NCI-H2171 treated with DMSO at 0.1 percent for 48 hours (cell line): ENCODE measurements around the gene ATP6V0E2.

Source experiments
- DNase-seq: peaks from one replicate; lab custom pipeline; 2025; lab: John Stamatoyannopoulos, UW

The ATP6V0E2 gene

DNA sequence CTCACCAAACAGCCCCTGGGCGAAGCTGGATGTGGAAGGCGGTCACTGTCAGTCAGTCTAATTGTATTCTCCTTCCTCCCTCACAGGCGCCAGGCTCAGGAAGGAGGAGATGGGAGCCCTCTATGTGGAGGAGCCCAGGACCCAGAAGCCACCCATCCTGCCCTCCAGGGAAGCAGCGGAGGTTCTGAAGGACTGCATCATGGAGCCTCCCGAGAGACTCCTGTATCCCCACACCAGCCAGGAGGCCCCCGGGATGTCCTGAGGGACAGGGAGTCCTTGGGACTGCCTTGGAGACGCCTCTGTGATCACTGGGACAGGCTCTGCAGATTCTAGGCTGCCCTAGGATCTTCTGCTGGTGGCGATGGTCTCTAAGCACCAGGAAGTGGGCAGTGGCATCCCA is 9.7 kb upstream of the ATP6V0E2 start:
- no peak for DNase-seq

DNA sequence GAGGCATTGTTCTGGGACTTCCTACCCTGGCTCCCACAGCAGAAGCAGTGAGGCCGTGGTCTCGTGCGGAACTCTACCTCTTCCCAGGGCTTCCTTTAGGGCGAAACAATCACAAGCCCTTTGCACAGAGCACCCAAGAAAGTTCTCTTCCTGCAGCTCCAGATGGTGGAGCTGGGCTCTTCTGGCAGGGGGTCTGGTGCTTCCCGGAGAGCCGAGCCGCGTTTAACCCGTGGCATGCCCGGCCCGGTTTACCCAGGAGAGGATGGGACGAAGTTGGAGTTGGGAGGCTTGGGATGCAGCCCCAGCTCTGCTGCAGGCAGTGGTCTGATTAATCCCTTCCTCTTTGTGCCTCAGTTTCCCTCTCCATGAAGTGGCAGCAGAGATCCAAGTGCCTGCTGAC is 9.0 kb upstream of the ATP6V0E2 start:
- no peak for DNase-seq

DNA sequence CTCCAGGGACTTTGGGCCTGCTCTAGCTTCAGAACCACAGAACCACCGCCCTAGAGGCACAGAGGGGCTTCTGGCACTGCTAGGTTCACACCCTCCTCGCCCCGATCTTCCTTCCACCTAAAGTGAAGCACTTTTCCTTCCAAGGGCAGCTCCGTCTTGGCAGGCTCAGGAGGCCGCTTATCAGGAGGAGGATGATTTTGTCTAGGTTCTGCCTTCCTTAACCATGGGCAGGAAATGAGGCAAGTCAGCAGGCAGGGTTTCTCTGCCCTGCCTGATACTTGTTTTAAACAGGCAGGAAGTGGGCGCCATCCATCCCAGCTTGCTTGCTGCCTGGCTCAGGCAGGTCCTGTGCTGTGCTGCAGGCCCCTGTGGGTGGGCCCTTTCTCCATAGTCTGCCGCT is 8.3 kb upstream of the ATP6V0E2 start:
- no peak for DNase-seq

DNA sequence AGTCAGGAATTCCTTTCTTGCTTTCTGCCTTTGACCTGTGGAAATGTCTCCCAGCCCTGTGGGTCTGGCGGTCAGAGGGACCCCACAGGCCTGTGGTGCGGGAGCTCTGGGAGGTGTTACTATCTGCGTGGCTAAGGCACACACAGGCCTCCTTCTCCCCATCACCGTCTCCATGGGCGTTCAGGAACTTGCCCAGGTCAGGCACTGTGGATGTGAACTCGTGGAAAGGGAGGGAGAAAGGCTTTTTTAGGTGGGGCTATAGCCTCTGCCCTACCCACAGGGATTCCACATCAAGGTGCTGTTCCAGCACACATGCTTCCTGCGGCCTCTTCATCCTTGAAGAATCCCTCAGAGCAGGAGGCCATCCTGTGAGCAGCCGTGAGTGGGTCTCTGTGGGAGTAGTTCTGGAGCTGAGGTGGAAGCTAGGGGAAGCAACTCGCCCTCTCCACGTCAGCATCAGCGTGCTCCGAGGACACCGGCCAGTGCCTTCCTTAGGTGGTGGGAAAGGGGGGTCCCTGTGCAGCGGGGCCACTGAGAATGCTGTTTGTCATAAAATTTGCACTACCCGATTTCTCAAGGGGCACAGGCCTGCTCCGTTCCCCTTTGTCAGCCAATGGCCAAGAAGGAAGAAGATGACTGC is 7.5 kb upstream of the ATP6V0E2 start:
- no peak for DNase-seq

DNA sequence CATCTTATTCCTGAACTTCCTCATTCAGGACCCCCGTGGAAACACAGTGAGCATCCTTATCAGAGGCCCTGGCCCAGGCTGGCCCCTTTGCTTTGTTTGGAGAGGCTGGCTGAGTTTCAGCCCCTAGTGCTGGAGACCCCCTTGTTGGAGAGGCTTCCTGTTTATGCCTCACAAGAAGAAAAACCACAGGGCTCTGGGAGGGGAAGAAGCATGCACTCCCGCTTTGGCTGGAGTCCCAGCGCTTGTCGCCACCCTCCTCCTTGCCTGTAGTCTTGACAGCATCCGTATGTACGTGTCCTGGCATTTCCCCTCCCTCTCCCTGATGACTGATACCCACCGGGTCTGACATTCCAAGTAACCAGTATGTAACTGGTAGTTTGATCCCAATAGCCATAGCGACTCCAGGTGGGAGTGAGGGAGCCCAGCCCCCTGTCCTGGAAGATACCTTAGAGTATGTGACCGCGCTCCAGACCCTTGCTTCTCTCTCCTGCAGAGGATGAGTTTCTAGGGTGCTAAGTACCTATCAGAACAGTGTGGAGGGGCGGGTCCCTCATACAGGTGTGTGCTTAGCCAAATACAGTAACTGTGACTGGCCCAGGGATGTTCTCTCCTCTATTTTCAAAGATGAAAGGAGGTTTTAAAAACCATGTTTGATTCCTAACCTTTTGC is 6.9 kb upstream of the ATP6V0E2 start:
- DNase-seq: no peak

DNA sequence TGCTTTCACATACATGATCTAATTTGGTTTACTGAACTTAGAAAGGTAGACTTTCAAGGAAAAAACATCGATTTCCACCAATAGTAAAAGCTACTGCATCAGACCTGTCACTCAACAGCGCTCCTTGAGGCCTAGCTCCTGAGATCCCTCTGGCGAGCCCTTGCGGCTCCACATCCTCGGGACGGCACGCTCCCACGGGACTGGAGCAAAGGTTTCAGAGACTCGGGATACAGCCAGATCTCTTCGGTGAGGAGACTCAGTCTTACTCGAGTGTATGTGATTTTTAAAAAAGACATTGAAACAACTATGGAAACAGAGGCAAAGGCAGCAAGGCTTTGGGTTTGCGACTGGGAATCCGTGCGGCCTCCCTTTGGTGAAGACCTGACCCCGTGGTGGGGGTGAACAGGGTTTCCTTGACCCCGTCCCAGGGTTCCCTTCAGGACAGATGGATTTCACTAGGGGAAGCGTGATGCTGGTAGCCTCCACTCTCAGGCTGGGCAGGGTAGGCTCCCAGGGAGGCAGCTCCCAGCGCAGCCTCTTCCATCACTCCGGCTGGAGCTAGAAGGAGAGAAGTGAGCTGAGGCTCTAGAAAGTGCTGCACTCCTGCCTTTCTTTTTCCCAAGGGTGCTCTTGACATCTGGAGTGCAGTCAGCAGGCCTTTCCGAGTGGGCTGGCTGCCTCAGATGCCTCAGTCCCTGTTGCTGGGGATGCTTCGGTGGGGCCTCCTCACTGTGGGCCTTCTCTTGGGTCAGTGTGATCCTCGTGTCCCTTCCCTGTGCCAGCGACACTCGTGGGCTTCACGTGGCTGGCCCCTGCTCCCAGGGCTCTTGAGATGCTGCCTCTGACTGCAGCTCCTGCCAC is 5.8 kb upstream of the ATP6V0E2 start:
- DNase-seq: no peak

DNA sequence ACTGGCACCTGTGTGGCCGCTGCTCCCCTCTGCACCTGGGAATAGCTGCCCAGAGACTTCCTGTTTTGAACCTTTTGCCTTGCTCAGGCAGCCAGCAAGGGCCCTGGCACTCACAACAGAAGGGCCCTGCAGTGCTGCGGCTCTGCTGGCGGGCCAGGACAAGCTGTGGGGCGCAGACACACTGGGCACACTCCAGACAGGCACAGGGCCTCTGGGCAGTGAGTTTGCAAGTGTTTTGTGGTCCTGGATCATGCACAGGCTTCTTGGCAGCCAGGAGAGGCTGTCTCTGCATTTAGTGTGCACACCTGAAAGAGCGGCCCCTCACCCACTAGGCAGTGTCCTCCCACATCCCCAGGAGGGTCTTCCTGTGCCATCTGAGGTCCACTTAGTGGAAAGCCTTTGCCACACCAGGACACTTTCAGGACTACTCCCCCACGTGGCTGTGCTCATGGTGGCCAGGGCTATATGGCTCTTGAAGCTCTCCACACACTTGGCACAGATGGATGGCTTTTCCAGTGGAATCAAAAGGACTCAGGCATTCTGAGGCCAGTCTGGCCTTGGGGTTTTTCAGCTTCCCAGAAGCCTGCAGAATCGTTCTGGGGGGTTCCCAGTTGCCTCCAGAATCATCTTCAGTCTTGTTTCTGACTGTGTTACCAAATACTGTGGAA is 5.0 kb upstream of the ATP6V0E2 start:
- no peak for DNase-seq

DNA sequence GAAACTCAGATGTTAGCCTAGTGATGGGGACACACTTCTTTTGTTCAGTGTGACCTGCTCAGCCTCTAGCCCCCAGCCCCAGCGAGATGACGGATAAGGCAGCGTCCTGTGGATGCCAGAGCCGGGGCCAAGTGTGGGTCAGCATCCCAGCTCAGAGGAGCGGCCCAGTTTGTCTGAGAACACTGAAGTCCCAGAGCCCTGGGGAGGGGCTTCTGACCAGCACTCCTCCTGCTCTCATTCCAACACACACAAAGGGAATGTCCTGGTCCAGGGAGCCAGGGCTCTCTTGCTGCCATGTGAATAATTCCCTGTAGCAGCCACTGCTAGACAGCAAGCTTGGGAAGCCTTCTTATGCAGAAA is 4.5 kb upstream of the ATP6V0E2 start:
- DNase-seq: no peak

DNA sequence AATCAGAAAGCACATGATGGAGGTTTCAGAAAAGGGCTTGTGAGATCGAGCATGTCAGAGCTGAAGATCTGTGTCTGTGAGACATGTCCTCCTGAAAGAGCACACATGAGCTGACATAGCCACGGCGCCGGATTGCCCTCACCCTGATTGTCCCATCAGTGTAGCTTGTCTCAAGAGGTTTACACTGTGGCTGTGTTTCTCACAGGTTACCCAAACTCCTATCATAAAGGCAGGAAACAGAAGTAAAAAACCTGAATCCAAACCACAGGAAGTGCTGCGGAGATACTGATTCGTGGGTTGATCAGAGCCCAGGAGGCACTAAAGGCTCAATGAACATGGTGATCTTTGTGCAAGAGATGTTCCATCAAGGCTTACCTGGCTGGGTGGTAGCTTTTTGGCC is 3.9 kb upstream of the ATP6V0E2 start:
- DNase-seq: no peak

DNA sequence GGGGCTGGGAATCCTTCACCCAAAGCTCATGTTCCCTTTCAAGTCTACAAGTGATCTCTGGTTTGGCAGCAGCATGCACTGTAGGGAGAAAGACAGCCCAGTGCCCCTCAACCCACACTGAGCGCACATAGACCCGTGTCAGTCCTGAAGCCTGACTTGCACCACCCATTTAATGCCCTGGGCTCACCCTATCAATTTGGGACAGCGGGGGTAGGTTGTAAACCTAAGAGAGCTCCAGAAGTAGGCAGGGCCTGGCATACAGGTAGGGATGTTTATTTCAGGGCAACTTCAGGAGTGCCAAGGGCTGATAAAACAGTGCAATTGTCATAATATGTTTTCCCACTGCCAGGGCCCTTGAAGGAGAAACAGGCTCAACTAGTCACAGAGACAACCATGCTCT is 3.5 kb upstream of the ATP6V0E2 start:
- no peak for DNase-seq

DNA sequence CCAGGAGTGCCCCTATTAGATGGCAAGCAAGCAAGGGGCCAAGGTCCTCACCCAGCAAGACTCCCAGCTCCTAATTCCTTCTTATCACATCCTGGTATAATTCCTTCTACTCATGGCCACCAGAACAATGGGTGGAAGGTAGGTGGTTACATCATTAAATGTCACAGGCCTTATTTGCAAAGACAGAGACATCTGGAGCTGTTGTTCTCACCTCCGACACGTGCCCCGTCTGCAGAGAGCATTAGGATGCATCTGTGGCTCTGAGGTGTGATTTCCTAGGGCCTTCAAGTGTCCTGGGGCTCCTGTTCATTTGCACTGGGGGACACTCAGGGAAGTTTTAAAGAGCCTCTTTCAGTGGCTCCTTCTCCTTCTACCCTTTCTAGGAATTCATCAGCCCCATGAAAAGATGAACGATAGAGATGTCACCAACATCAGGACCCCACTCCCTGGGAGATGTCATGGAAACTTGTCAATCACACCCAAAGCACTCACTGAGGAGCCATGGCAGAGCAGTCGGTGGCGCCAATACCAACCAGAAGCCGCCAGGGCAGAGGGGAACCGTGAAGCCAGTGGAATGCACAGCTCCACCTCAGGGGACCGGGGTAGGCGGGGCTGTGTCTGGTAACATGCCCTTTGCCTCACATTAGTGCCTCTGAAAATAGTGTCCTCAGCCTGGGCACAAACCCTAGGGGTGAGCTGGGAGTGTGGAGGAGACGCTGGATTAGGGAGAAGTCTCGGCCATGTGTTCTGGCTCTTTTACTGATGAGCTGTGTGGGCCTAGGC is 2.9 kb upstream of the ATP6V0E2 start:
- no peak for DNase-seq

DNA sequence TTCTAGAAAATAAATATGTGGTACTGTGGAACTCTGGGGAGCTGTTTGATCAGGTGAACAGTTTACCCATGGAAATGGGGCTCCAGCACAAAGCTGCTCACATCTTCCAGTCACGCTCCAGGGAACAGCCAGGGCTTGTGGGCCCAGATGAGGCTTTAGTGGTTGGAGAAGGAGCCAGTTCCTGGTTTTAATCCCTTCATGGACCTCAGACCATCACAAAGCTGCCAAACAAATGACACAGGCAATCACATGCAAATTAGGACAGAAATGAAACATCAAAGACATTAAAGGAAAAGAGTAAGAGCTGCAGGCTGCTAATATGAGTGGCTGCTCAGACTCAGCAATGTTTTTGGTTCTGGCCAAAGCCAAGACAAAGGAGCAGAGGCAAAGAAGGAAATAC is 2.2 kb upstream of the ATP6V0E2 start:
- DNase-seq: no peak

DNA sequence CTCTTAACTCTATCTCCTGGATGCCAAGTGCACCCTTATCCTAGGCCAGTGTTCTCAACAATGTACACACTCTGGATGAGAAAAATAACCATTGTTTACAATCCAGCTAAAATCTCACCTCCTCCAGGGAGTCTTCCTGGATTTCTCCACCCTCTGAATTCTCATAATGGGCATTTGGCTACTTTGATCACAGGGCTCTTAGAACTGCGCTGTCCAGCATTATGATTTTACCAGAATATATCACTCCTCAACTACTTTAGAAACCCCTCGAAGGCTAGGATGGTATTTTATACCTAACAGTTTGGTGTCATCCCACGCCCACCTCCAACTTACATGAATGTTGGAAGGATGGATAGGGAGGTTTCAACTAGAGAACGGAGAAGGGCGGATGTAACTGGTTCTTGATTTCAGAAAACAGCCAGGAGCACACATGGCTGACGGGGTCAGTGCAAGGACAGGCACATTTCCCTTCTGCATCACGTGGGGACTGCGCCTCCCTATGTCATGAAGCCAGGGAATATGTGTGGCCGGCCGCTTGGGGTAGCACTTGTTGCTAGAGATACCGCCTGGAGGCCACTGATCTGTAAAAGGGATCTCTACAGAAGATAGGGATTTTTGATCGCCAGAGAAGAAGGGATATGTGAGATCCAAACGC is 1.2 kb upstream of the ATP6V0E2 start:
- DNase-seq: peak; percentile 81

DNA sequence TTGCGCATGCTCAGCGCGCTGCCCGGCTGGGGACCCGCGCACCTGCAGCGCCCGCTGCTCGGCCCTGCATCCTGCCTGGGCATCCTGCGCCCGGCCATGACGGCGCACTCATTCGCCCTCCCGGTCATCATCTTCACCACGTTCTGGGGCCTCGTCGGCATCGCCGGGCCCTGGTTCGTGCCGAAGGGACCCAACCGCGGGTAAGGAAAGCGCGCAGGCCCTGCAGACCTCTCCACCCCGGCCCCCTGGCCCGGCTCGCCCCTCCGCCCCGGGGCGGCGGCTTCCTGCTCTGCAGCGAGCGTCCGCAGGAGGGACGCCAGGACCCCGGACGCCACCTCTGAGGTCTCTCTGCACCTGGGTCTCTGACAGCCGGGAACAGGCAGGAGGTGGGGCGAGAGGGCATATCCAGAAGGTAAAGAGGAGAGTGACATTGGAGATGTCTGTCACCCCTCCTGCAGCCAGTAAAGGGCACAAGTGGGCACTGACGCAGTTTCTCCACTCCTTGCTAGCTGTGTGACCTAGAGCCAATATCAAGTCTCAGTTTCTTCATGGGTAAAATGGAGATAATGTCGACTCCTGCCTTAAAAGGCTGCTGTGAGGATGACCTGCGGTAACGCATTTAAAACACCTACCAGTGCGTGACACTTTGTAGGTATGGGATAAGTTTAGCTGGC is 338 bp downstream of the ATP6V0E2 start:
- peak; percentile 48 for DNase-seq

DNA sequence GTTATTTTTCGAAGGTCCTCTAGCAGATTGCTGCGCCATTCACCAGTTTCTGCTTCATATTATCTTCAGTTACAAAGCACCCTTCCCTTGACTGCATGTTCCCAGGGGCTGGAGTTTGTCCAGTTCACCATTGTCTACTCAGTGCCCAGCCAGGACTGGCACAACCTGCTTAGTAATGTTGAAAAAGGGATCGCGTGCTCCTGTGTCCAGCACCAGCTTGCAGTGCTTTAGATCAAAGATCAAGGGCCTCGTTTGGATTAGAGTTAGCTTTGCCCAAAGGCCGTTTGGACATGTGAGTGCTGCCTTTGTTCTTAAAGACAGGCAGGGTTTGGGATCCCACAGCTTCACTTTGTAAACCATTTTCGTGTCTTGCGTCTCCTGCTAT is 867 bp downstream of the ATP6V0E2 start:
- no peak for DNase-seq

DNA sequence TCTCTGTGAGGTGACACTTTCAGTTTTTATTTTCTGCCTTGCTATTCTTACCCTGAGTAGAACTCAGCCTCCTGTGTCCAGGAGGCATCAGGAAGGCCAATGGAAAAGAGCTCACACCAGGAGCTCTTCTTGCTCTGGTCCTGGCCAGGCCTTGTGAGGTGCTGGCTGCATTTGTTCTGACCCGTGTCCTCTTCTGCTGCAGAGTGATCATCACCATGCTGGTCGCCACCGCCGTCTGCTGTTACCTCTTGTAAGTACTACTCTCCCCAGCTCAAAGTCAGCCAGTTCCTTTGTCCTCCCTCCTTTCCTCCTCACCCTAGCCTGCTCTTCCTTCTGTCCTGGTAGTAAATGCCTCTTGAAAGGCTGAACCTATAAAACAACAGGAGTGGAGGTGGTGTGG is 1.6 kb downstream of the ATP6V0E2 start:
- DNase-seq: no peak

DNA sequence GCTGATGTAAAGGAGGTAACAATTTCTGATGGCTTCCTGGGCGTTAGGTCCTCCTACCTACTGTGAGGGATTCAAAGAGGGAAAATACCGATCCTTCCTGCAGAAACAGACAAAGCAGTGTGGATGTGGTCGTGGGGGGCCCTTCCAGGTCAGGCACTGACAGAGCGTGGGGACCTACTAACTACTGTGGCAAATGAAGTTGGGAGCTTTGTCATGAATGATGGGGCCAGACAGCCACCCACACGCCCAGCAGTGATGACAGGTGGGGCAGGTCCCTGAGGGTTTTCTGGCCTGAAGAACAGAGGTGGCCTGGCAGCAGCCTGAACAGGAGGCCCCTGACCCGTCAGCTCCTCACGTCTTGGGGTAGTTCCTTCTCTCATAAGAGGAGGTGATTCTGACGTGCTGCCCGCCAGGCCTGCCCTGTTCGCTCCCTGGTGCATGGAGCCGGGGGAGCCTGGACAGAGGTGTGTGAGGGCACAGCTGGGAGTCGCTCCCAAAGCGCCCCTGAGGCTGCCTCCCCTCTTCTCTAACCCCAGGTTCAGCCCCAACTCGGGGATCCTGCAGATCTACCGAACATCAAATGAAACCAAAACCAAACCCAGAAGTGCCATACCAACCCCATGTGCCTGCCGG is 4.2 kb downstream of the ATP6V0E2 start:
- DNase-seq: no peak

DNA sequence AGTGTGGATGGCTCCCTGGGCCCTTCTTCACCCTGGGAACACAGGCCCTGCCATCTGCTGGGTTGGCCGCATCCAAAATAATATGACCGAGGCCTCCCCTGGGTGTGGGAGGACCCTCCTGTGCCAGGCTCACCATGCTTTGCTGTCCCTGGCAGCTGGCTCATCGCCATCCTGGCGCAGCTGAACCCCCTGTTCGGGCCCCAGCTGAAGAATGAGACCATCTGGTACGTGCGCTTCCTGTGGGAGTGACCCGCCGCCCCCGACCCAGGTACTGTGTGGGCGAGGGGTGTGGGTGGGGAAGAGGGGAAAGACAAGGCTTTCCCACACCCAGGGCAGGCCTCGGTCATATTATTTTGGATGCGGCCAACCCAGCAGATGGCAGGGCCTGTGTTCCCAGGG is 4.8 kb downstream of the ATP6V0E2 start:
- DNase-seq: peak; percentile 85

DNA sequence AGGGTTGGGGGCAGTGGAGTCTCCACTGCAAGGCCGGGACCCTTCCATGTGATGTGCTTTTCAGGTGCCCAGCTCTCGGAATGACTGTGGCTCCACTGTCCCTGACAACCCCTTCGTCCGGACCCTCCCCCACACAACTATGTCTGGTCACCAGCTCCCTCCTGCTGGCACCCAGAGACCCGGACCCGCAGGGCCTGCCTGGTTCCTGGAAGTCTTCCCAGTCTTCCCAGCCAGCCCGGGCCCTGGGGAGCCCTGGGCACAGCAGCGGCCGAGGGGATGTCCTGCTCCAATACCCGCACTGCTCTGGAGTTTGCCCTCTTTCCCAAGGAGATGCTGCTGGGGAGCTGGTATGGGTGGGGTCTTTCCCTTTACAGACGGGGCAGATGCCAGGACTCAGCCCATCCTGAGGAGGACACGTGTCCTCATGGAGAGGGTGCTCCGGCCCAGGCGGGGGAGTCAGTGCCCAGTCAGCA is 5.5 kb downstream of the ATP6V0E2 start:
- DNase-seq: no peak
